PFSK-1 (cell line): ENCODE data around the gene RABGAP1L.

Source experiments
- FOXP2 ChIP-seq: optimal IDR thresholded peaks from 2 replicates; pipeline ENCODE3; 2011; ENCODE audit warnings: borderline replicate concordance, control low read depth, inconsistent platforms; ENCODE audit not compliant: insufficient read depth; ENCODE audit errors: extremely low read length, extremely low read depth
- POLR2AphosphoS5 ChIP-seq: IDR thresholded peaks from 2 replicates; pipeline ENCODE4 v1.6.1; 2012; ENCODE audit warnings: low read depth, mild to moderate bottlenecking, control low read depth, low read length, moderate library complexity
- REST ChIP-seq, 2 experiments: IDR thresholded peaks; 2 replicates each; pipeline versions ENCODE4 v1.6.1 to v1.8.0; 2011 to 2012; ENCODE audit warnings: low read depth in 2 of 2, low read length in 2 of 2, control low read depth in 1 of 2, inconsistent platforms in 1 of 2, mild to moderate bottlenecking in 1 of 2, moderate library complexity in 1 of 2; ENCODE audit not compliant: insufficient read depth in 1 of 2
- SIN3A ChIP-seq: IDR thresholded peaks from 2 replicates; pipeline ENCODE4 v1.6.1; 2012; ENCODE audit warnings: mild to moderate bottlenecking, low read length, moderate library complexity, borderline replicate concordance; ENCODE audit not compliant: insufficient read depth
- TAF1 ChIP-seq: IDR thresholded peaks from 2 replicates; pipeline ENCODE4 v1.6.1; 2012; ENCODE audit warnings: low read length, control low read depth, borderline replicate concordance; ENCODE audit not compliant: insufficient read depth

GRCh38 chr1:174191349-174191862, 32.1 kb downstream of the RABGAP1L start:
- TF ChIP-seq POLR2AphosphoS5 (no peak), TAF1 (no peak), SIN3A (no peak), REST (IDR thresholded peaks at IDR 0.05; ENCODE audit: insufficient read depth in 1 of 2, low read depth in 2 of 2, low read length in 2 of 2) (no peak), FOXP2 (no peak)
